OCI-LY3 (cell line): ENCODE data around the gene CDH18.

ENCODE experiments used
- H2AFZ ChIP-seq: fragments of 200-600, 300-600 bp; shearing (Covaris generic); 2 replicates; pipeline ENCODE4 v1.6.0; 2014; ENCODE audit warnings: antibody characterized with exemption, low read depth, low read length
- H3K27ac ChIP-seq: fragments of 200-600, 300-600 bp; sonication (generic); 2 replicates; pipeline ENCODE4 v1.5.1; 2014; ENCODE audit warnings: mild to moderate bottlenecking, low read length, moderate library complexity, mixed read lengths
- H3K27me3 ChIP-seq: fragments of 200-600, 300-600 bp; sonication (generic); 2 replicates; pipeline ENCODE4 v1.6.1; 2014; ENCODE audit warnings: low read depth, low read length, mixed read lengths
- H3K36me3 ChIP-seq: fragments of 200-600, 300-600 bp; sonication (generic); replicated peaks from 2 replicates; pipeline ENCODE3; 2014; ENCODE audit warnings: low read depth, low read length, mixed read lengths
- H3K4me1 ChIP-seq: fragments of 300-600, 200-600 bp; sonication (generic); 2 replicates; pipeline ENCODE4 v1.6.1; 2014; ENCODE audit warnings: low read length, mixed read lengths
- H3K4me2 ChIP-seq: fragments of 200-600, 300-600 bp; sonication (generic); 2 replicates; pipeline ENCODE4 v1.6.1; 2014; ENCODE audit warnings: low read length, mixed read lengths
- H3K4me3 ChIP-seq: fragments of 300-600, 200-600 bp; sonication (generic); 2 replicates; pipeline ENCODE4 v1.5.1; 2014; ENCODE audit warnings: antibody characterized with exemption, mild to moderate bottlenecking, low read length, moderate library complexity
- H3K79me2 ChIP-seq: fragments of 300-600, 200-600 bp; shearing (Covaris generic); 2 replicates; pipeline ENCODE4 v1.6.1; 2014; ENCODE audit warnings: mild to moderate bottlenecking, low read length, mixed read lengths
- H3K9ac ChIP-seq: fragments of 300-600, 200-600 bp; shearing (Covaris generic); 2 replicates; pipeline ENCODE4 v1.6.0; 2014; ENCODE audit warnings: mild to moderate bottlenecking, low read length, moderate library complexity
- H3K9me3 ChIP-seq: fragments of 200-600, 300-600 bp; shearing (Covaris generic); 2 replicates; pipeline ENCODE4 v1.6.1; 2014; ENCODE audit warnings: low read length, mixed read lengths; ENCODE audit not compliant: insufficient read depth
- H4K20me1 ChIP-seq: fragments of 200-600, 300-600 bp; sonication (generic); 2 replicates; pipeline ENCODE4 v1.6.1; 2016; ENCODE audit warnings: low read length, mixed read lengths; ENCODE audit not compliant: insufficient read depth
- CTCF ChIP-seq: fragments of 200-600, 300-600 bp; sonication (generic); IDR thresholded peaks from 2 replicates; pipeline ENCODE4 v1.5.1; 2014; ENCODE audit warnings: antibody characterized with exemption, low read length, low read depth
- EZH2phosphoT487 ChIP-seq: fragments of 200-600 bp; shearing (Covaris generic); IDR thresholded peaks from 2 replicates; pipeline ENCODE4 v1.6.1; 2018; ENCODE audit warnings: antibody characterized with exemption, mixed run types, low read depth

Gene CDH18

GRCh38 chr5:19977099-19977498 is 10.9 kb downstream of the CDH18 start:
- Histone ChIP-seq H3K27ac (no peak overlapping the region), H3K4me2 (no peak overlapping the region), H3K27me3 (no peaks in the 10 kb centered on the region), H4K20me1 (no peaks in the 10 kb centered on the region), H2AFZ (peak overlapping the region; percentile 54; the same call in 1 of the 2 replicates), H3K79me2 (no peaks in the 10 kb centered on the region), H3K4me1 (no peaks in the 10 kb centered on the region), H3K36me3 (no peaks in the 10 kb centered on the region), H3K9ac (no peak overlapping the region), H3K4me3 (no peak overlapping the region), H3K9me3 (no peaks in the 10 kb centered on the region)
- TF ChIP-seq EZH2phosphoT487, result no peak
- no peak for TF ChIP-seq CTCF

- Histone ChIP-seq H3K9me3 (no peaks in the 10 kb centered on the region), H3K4me1 (no peaks in the 10 kb centered on the region), H3K4me2 (no peak overlapping the region), H3K9ac (no peak overlapping the region), H3K27me3 (no peaks in the 10 kb centered on the region), H3K27ac (no peak overlapping the region), H3K36me3 (no peaks in the 10 kb centered on the region), H3K79me2 (no peaks in the 10 kb centered on the region), H2AFZ (no peak overlapping the region), H4K20me1 (no peaks in the 10 kb centered on the region), H3K4me3 (no peak overlapping the region)
- TF ChIP-seq EZH2phosphoT487 (no peak), CTCF (no peak)
These were observed 12.2 kb downstream of the CDH18 start for GRCh38 chr5:19975795-19976194.

- H2AFZ ChIP-seq, result no peak overlapping the region
- no peaks in the 10 kb centered on the region for H3K4me1 ChIP-seq
- H3K4me2 ChIP-seq, result no peak overlapping the region
- no peaks in the 10 kb centered on the region for H3K36me3 ChIP-seq
- H3K79me2 ChIP-seq, result no peaks in the 10 kb centered on the region
- no peak overlapping the region for H3K4me3 ChIP-seq
- H3K27me3 ChIP-seq, result no peaks in the 10 kb centered on the region
- no peak overlapping the region for H3K9ac ChIP-seq
- no peaks in the 10 kb centered on the region for H4K20me1 ChIP-seq
- no peak for TF ChIP-seq EZH2phosphoT487
- no peak for TF ChIP-seq CTCF
- H3K27ac ChIP-seq, result no peak overlapping the region
- no peaks in the 10 kb centered on the region for H3K9me3 ChIP-seq
These were observed 27.5 kb downstream of the CDH18 start for GRCh38 chr5:19960451-19960850.

GRCh38 chr5:19959830-19960384 is 28.1 kb downstream of the CDH18 start:
- H4K20me1 ChIP-seq, result no peaks in the 10 kb centered on the region
- no peaks in the 10 kb centered on the region for H3K9me3 ChIP-seq
- no peak overlapping the region for H3K9ac ChIP-seq
- H3K4me1 ChIP-seq, result no peaks in the 10 kb centered on the region
- TF ChIP-seq CTCF (no peak), EZH2phosphoT487 (no peak)
- no peaks in the 10 kb centered on the region for H3K36me3 ChIP-seq
- no peaks in the 10 kb centered on the region for H3K79me2 ChIP-seq
- H3K4me2 ChIP-seq, result no peak overlapping the region
- H2AFZ ChIP-seq, result no peak overlapping the region
- H3K27me3 ChIP-seq, result no peaks in the 10 kb centered on the region
- H3K27ac ChIP-seq, result no peak overlapping the region
- H3K4me3 ChIP-seq, result no peak overlapping the region
